DOHH2 (cell line): Measurements from ENCODE around the gene URI1.
"Not testable (repeated sequence)": the region's sequence is repeated elsewhere in the genome, so short reads cannot be mapped to it uniquely, and the experiment has no call there.

Experiments
- H3F3A ChIP-seq: fragments of 200-600 bp; sonication (generic), shearing (Covaris generic); 2 replicates; pipeline ENCODE4 v1.6.0; 2016; ENCODE audit warnings: antibody characterized with exemption, mild to moderate bottlenecking; ENCODE audit not compliant: control insufficient read depth, insufficient read depth
- H3K27ac ChIP-seq: fragments of 200-600 bp; sonication (generic); 2 replicates; pipeline ENCODE4 v1.5.1; 2014; ENCODE audit warnings: low read depth, mild to moderate bottlenecking, low read length, moderate library complexity
- H3K27me3 ChIP-seq: fragments of 200-600 bp; sonication (generic); 2 replicates; pipeline ENCODE4 v1.6.1; 2014; ENCODE audit warnings: mild to moderate bottlenecking, low read length, mixed read lengths; ENCODE audit not compliant: control insufficient read depth
- H3K36me3 ChIP-seq: fragments of 200-600 bp; sonication (generic); 2 replicates; pipeline ENCODE4 v1.6.1; 2014; ENCODE audit warnings: mild to moderate bottlenecking, low read length, moderate library complexity, mixed read lengths; ENCODE audit not compliant: control insufficient read depth
- H3K4me1 ChIP-seq: fragments of 200-600 bp; sonication (generic); 2 replicates; pipeline ENCODE4 v1.6.1; 2014; ENCODE audit warnings: mild to moderate bottlenecking, low read length, mixed read lengths; ENCODE audit not compliant: control insufficient read depth
- H3K4me2 ChIP-seq: fragments of 200-600 bp; sonication (generic); 2 replicates; pipeline ENCODE4 v1.6.0; 2014; ENCODE audit warnings: mild to moderate bottlenecking, low read length, moderate library complexity
- H3K4me3 ChIP-seq: fragments of 200-600 bp; sonication (generic); 2 replicates; pipeline ENCODE4 v1.5.1; 2014; ENCODE audit warnings: mild to moderate bottlenecking, low read length, mixed read lengths
- H3K79me2 ChIP-seq: fragments of 200-600 bp; sonication (generic); 2 replicates; pipeline ENCODE4 v1.6.1; 2014; ENCODE audit warnings: mild to moderate bottlenecking, low read length, mixed read lengths; ENCODE audit not compliant: control insufficient read depth
- H3K9me2 ChIP-seq: fragments of 200-600 bp; sonication (generic); replicated peaks from 2 replicates; pipeline ENCODE4 v1.6.1; 2014; ENCODE audit warnings: mild to moderate bottlenecking, low read length, mixed read lengths; ENCODE audit not compliant: control insufficient read depth
- H3K9me3 ChIP-seq: fragments of 200-600 bp; sonication (generic); 2 replicates; pipeline ENCODE4 v1.6.1; 2014; ENCODE audit warnings: antibody characterized with exemption, low read length, mixed read lengths; ENCODE audit not compliant: control insufficient read depth, insufficient read depth
- H4K20me1 ChIP-seq: fragments of 200-600 bp; sonication (generic); 2 replicates; pipeline ENCODE4 v1.6.0; 2014; ENCODE audit warnings: low read depth, mild to moderate bottlenecking, antibody characterized with exemption, low read length, moderate library complexity; ENCODE audit not compliant: control insufficient read depth, insufficient read depth
- EZH2phosphoT487 ChIP-seq: fragments of 200-600 bp; sonication (generic); IDR thresholded peaks from 2 replicates; pipeline ENCODE4 v1.6.1; 2017; ENCODE audit warnings: borderline replicate concordance, mild to moderate bottlenecking, antibody characterized with exemption, low read length, moderate library complexity, mixed read lengths
- TF ChIP-seq, protein P1 (sequence below): fragments of 200-600 bp; sonication (generic); IDR thresholded peaks from one replicate; pipeline ENCODE4 v1.5.1; 2014; ENCODE audit warnings: antibody characterized with exemption, mild to moderate bottlenecking, low read depth, low read length; ENCODE audit not compliant: poor library complexity, severe bottlenecking

URI1 gene

DNA sequence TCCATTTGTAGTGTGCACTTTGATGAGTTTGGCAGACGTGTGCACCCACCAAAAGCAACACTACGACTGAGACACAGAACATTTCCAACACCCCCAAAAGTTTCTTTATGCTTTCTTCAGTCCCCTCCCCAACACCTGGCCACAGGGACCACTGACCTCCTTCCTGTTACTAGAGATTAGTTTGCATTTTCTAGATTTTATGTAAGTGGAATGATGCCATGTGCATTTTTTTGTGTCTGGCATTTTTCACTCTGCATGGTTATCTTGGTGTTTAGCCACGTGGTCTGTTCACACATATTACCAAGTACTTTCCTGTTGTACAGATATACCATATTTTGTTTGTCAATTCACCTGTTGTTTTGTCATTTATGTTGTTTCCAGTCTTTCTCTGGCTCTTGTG is 44.6 kb upstream of the URI1 start:
- no peaks in the 10 kb centered on the region for H3K79me2 ChIP-seq
- H3K9me2 ChIP-seq = no peaks in the 10 kb centered on the region
- no peak overlapping the region for H3K27ac ChIP-seq
- H3K27me3 ChIP-seq = no peaks in the 10 kb centered on the region
- H3K36me3 ChIP-seq = no peaks in the 10 kb centered on the region
- no peaks in the 10 kb centered on the region for H3F3A ChIP-seq
- H3K4me3 ChIP-seq = no peak overlapping the region
- no peaks in the 10 kb centered on the region for H4K20me1 ChIP-seq
- no peaks in the 10 kb centered on the region for H3K4me1 ChIP-seq
- TF ChIP-seq, protein P1, sequence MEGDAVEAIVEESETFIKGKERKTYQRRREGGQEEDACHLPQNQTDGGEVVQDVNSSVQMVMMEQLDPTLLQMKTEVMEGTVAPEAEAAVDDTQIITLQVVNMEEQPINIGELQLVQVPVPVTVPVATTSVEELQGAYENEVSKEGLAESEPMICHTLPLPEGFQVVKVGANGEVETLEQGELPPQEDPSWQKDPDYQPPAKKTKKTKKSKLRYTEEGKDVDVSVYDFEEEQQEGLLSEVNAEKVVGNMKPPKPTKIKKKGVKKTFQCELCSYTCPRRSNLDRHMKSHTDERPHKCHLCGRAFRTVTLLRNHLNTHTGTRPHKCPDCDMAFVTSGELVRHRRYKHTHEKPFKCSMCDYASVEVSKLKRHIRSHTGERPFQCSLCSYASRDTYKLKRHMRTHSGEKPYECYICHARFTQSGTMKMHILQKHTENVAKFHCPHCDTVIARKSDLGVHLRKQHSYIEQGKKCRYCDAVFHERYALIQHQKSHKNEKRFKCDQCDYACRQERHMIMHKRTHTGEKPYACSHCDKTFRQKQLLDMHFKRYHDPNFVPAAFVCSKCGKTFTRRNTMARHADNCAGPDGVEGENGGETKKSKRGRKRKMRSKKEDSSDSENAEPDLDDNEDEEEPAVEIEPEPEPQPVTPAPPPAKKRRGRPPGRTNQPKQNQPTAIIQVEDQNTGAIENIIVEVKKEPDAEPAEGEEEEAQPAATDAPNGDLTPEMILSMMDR = no peak
- no peak for TF ChIP-seq EZH2phosphoT487
- H3K4me2 ChIP-seq = no peak overlapping the region
- no peaks in the 10 kb centered on the region for H3K9me3 ChIP-seq

DNA sequence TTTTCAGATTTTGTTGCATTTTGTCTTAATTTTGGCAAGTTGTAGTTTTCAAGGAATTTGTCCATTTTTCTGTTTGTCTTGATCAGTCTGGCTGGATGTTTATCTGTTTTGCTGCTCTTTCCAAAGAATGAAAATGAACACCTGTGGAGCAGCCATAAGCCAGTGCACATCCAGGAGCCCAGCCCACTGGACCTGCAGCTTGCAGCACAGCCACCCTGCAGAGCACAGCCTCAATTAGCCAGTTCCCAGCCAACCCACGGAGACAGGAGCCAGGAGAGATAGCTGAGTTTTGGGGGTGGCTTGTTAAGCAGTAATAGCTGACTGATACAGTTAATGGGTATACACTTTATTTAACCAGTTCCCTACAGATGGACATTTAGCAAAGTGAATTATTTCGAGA is 38.0 kb upstream of the URI1 start:
- no peaks in the 10 kb centered on the region for H3K9me2 ChIP-seq
- H3K4me3 ChIP-seq = no peak overlapping the region
- H3K36me3 ChIP-seq = no peaks in the 10 kb centered on the region
- H3K79me2 ChIP-seq = no peaks in the 10 kb centered on the region
- H4K20me1 ChIP-seq = no peaks in the 10 kb centered on the region
- TF ChIP-seq EZH2phosphoT487 = no peak
- TF ChIP-seq, protein P1 = no peak
- no peak overlapping the region for H3K4me2 ChIP-seq
- no peaks in the 10 kb centered on the region for H3K9me3 ChIP-seq
- H3K27me3 ChIP-seq = no peaks in the 10 kb centered on the region
- H3K27ac ChIP-seq = no peak overlapping the region
- H3F3A ChIP-seq = no peaks in the 10 kb centered on the region
- no peaks in the 10 kb centered on the region for H3K4me1 ChIP-seq

DNA sequence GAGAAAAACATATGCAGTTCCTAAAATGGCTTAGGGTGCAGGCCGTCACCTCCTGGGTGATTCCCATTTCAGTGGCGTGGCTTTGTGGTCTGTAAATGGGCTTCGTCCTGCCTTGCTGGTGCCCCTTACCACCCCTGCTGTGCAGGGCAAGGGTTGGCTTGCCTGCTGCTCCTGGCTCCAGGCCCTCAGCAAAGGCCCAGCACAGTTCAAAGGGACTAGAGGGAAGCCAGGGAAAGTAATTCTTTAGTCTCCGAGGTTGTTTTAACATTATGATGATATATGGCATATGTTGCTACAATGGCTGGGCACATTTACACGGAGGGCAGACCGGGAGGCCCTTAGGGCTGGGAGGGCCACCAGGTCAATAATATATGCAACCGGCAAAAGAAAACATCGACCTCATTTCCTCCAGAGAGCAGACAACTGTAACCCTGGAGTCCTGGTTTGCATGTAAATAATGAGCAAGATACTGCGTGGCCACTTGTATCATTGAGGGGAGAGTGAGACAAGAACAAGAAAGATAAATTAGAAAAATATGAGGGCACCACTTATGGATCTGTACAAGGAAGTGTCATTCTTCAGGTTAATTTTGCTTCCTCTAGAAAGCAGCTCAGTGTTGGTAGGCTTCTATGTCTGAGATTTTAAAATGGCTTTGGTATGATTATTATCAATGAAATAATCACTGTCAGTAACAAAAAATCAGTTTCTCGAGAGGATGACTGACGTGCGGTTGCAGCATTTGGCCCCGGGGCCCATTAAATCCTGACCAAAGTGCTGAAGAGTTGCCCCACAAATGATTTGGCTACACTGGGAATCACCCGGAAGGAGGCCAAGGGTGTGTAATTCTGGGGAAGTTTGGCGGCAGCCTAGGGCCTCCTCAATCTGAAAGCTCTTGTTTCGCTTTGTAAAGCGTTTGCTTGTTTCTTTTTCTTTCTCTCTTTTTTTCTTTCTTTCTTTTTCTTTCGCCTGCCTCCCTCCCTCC is 32.8 kb upstream of the URI1 start:
- TF ChIP-seq EZH2phosphoT487 = no peak
- no peaks in the 10 kb centered on the region for H3K36me3 ChIP-seq
- no peaks in the 10 kb centered on the region for H3K4me1 ChIP-seq
- H3K27me3 ChIP-seq = no peaks in the 10 kb centered on the region
- H3K9me2 ChIP-seq = no peaks in the 10 kb centered on the region
- no peaks in the 10 kb centered on the region for H3K79me2 ChIP-seq
- H3K4me2 ChIP-seq = no peak overlapping the region
- no peak overlapping the region for H3K27ac ChIP-seq
- no peaks in the 10 kb centered on the region for H4K20me1 ChIP-seq
- no peaks in the 10 kb centered on the region for H3K9me3 ChIP-seq
- H3F3A ChIP-seq = no peaks in the 10 kb centered on the region
- no peak overlapping the region for H3K4me3 ChIP-seq

DNA sequence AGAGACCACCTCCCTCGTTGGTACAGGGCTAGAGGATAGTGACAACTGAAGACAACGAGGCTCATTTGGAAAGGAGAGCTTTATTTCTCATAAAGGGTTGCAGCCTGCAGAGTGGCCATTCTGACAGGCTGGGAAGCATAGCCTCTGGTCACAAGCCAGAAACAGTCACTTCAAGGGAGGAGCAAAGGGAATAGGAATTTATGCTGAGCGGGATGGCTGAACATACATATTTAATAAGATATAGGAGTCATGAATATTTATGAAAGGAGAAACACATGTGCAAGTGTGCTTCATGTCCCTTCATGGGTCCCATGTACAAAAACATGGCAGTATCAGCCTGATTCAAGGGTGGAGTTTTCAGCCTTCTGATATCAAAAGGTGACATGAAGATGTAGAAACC is 27.1 kb upstream of the URI1 start:
- Histone ChIP-seq H3K27me3 (no peaks in the 10 kb centered on the region), H3K36me3 (no peaks in the 10 kb centered on the region), H3K79me2 (no peaks in the 10 kb centered on the region), H3K4me3 (no peak overlapping the region), H3K9me3 (no peaks in the 10 kb centered on the region), H3K9me2 (no peaks in the 10 kb centered on the region), H3K4me1 (no peaks in the 10 kb centered on the region), H4K20me1 (no peaks in the 10 kb centered on the region), H3K27ac (no peak overlapping the region), H3F3A (no peaks in the 10 kb centered on the region), H3K4me2 (no peak overlapping the region)
- TF ChIP-seq, protein P1 = no peak
- TF ChIP-seq EZH2phosphoT487 = no peak

DNA sequence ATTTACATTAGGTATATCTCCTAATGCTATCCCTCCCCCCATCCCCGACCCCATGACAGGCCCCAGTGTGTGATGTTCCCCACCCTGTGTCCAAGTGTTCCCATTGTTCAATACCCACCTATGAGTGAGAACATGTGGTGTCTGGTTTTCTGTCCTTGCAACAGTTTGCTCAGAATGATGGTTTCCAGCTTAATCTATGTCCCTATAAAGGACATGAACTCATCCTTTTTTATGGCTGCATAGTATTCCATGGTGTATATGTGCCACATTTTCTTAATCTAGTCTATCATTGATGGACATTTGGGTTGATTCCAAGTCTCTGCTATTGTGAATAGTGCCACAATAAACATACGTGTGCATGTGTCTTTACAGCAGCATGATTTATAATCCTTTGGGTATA is 26.2 kb upstream of the URI1 start:
- H3K4me2 ChIP-seq = not testable (repeated sequence)

More for the DNA sequence above, 26.2 kb upstream of the URI1 start:
- not testable (repeated sequence) for H3F3A ChIP-seq, H3K27ac ChIP-seq, H4K20me1 ChIP-seq, H3K9me3 ChIP-seq, H3K4me1 ChIP-seq, H3K27me3 ChIP-seq, H3K9me2 ChIP-seq, H3K36me3 ChIP-seq, H3K79me2 ChIP-seq, H3K4me3 ChIP-seq
